GM23248 (cell line): ENCODE measurements around the gene ZG16.
"Not testable (repeated sequence)": the region's sequence is repeated elsewhere in the genome, so short reads cannot be mapped to it uniquely, and the experiment has no call there.

Source experiments
- EZH2 ChIP-seq: fragments of 200-600 bp; sonication (generic); IDR thresholded peaks from 2 replicates; pipeline ENCODE4 v1.6.1; 2018; ENCODE audit warnings: antibody characterized with exemption, mild to moderate bottlenecking; ENCODE audit not compliant: insufficient read depth, poor library complexity, severe bottlenecking
- EZH2phosphoT487 ChIP-seq: fragments of 200-600 bp; sonication (generic); IDR thresholded peaks from 2 replicates; pipeline ENCODE4 v1.6.1; 2018; ENCODE audit warnings: antibody characterized with exemption, moderate library complexity, mild to moderate bottlenecking, low read depth; ENCODE audit not compliant: insufficient read depth

DNA sequence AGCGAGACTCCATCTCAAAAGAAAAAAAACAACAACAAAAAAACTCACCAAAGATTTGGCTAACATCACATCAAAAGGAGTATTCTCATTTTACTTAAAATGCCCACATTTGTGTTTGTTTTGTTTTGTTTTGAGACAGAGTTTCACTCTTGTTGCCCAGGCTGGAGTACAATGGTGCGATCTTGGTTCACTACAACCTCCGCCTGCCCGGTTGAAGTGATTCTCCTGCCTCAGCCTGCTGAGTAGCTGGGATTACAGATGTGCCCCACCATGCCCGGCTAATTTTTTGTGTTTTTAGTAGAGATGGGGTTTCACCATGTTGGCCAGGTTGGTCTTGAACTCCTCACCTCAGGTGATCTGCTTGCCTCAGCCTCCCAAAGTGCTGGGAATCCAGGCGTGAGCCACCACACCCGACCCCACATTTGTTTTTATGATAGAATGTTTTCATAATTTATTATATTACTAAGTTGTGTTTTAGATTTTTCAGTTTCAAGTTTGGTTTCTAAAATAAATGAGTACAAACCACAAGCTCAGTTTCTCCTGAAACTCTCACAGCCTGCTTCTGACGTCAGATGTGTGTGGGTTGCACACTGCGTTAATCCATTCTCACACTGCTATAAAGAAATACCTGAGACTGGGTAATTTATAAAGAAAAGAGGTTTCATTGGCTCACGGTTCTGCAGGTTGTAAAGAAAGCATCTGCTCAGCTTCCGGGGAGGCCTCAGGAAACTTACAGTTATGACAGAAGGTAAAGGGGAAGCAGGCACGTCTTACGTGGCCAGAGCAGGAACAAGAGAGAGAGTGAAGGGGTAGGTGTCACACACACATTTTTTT, 46.1 kb upstream of the ZG16 start:
- TF ChIP-seq EZH2phosphoT487, EZH2: not testable (repeated sequence)
